ENCODE data around the gene MRPS22.
"Not testable (repeated sequence)": the region's sequence is repeated elsewhere in the genome, so short reads cannot be mapped to it uniquely, and the experiment has no call there.

The MRPS22 gene

GRCh38 chr3:139389552-139390368 lies 45.9 kb downstream of the MRPS22 start, which contains the start of gene COPB2:
TSS of gene COPB2 (minus strand) at chr3:139389647. CDS start at chr3:139389550, 97 bp downstream.
- DNase-seq (ENCODE audit: low read depth in 4 of 4, low spot score in 1 of 4) = peak; percentile 96

GRCh38 chr3:139394116-139394515 lies 50.3 kb downstream of the MRPS22 start:
- no peak for DNase-seq (ENCODE audit: low read depth in 4 of 4, low spot score in 1 of 4)

- no peak for DNase-seq (ENCODE audit: low read depth in 4 of 4, low spot score in 1 of 4)
These were observed 52.9 kb downstream of the MRPS22 start for GRCh38 chr3:139396707-139397106.

GRCh38 chr3:139401155-139401554 lies 57.3 kb downstream of the MRPS22 start:
- DNase-seq (ENCODE audit: low read depth in 4 of 4, low spot score in 1 of 4) = not testable (repeated sequence)

Measured in stimulated activated CD4-positive, alpha-beta T cell treated with anti-CD3 and anti-CD28 coated beads, Interleukin-1b, Interleukin-23, amount 100 ng/mL, for 24 hours (primary cell).